Left lung (tissue), 10 donors: ENCODE results near the gene CHKB. TPM values are rescaled to one million over a fixed set of nuclear protein-coding genes. Genes with fewer than 3 reads are reported as not detected.

ENCODE experiments used
- ATAC-seq: fragments of 200-7000 bp; cut with Tn5 transposase; one replicate; pipeline ENCODE4 v1.9.1; 2020; ENCODE audit warnings: moderate library complexity
- DNase-seq, 4 donors: peaks; one replicate each; pipeline ENCODE4 v3.0.0-alpha.2; 2013 to 2020
- H3K27ac ChIP-seq, 2 donors: fragments of 200-600 bp; sonication (generic) in 1 of 2; one replicate each; pipeline versions ENCODE4 v1.5.0 to v1.8.0; 2020 to 2021
- H3K27me3 ChIP-seq, 2 donors: fragments of 200-600 bp; sonication (generic) in 1 of 2; one replicate each; pipeline versions ENCODE4 v1.5.0 to v1.8.0; 2020 to 2021
- H3K36me3 ChIP-seq, 2 donors: fragments of 200-600 bp; sonication (generic) in 1 of 2; one replicate each; pipeline versions ENCODE4 v1.5.0 to v1.8.0; 2020 to 2021
- H3K4me1 ChIP-seq, 2 donors: fragments of 200-600 bp; one replicate each; pipeline ENCODE4 v1.8.0; 2021
- H3K4me3 ChIP-seq, 2 donors: fragments of 200-600 bp; sonication (generic) in 1 of 2; one replicate each; pipeline versions ENCODE4 v1.5.0 to v1.8.0; 2020 to 2021; ENCODE audit warnings: mild to moderate bottlenecking in 1 of 2
- H3K9me3 ChIP-seq, 2 donors: fragments of 200-600 bp; sonication (generic) in 1 of 2; one replicate each; pipeline versions ENCODE4 v1.5.0 to v1.8.0; 2020 to 2021
- CTCF ChIP-seq, 2 donors: fragments of 200-600 bp; sonication (generic) in 1 of 2; IDR thresholded peaks; one replicate each; pipeline versions ENCODE4 v1.5.0 to v1.8.0; 2021; ENCODE audit warnings: antibody characterized with exemption in 2 of 2
- intact Hi-C, 2 donors: fragments of 100-400 bp; cut with DNase I; formaldehyde crosslinking; loops; one replicate each; pipeline versions ENCODE4 v1.11.2 to v1.14.2; 2022
- polyA plus RNA-seq, 6 donors: library from polyadenylated mRNA; unstranded; fragments of 120-200 nt; gene quantifications; one replicate each; pipeline ENCODE4 v1.2.1, GENCODE V29; 2013; ENCODE audit not compliant: insufficient read length in 6 of 6
- total RNA-seq, 2 donors: library from RNA; stranded (reverse); fragmentation: NEBNext Ultra II Directional; extraction: Animal tissue kit (Norgen Biotek cat#: 25700); gene quantifications; one replicate each; pipeline ENCODE4 v1.2.1, GENCODE V29; 2021
- donor health status: DM: no; HTN: yes; CAD: no.
- donor health status: DM: no; HTN: no; CAD: no.

CHKB gene
- total and polyA plus RNA-seq, 8 donors = 67.4 to 94.0 (median 83.8) TPM

DNA sequence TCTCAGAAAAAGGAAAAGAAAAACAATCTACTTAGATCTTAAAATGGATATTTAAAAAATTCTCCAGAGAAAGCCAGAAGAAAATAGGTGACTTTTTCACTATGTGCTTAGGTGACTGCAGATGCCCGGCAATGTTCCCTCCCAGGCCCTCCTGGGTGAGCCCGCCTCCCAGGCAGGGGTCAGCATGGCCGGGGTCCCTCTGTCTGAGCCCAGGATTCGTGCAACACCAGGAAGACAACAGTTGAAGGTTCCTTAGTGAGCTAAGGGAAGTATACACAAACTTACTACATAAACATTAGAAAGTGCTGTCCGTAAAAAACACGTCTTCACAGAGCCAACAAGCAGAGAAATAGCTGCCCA is 29.5 kb upstream of the CHKB start:
- DNase-seq (peak in 1 of 4 donors; percentile 15), ATAC-seq (no peak)
- no peak overlapping the region for H3K27ac ChIP-seq
- no peaks in the 10 kb centered on the region for H3K9me3 ChIP-seq
- intact Hi-C loops = no loop called here
- peaks cover 3 to 11% of the 10 kb centered on the region in 2 donors for H3K4me1 ChIP-seq
- peaks cover 0 to 52% of the 10 kb centered on the region in 2 donors for H3K27me3 ChIP-seq
- no peaks in the 10 kb centered on the region for H3K36me3 ChIP-seq
- no peak for TF ChIP-seq CTCF (IDR thresholded peaks at IDR 0.05)
- H3K4me3 ChIP-seq = no peak overlapping the region

GRCh38 chr22:50611341-50612060 is 28.9 kb upstream of the CHKB start:
- Histone ChIP-seq H3K4me3 (no peak overlapping the region), H3K36me3 (no peaks in the 10 kb centered on the region), H3K27ac (no peak overlapping the region), H3K9me3 (no peaks in the 10 kb centered on the region), H3K27me3 (peaks cover 0 to 58% of the 10 kb centered on the region in 2 donors), H3K4me1 (peaks cover 3 to 11% of the 10 kb centered on the region in 2 donors)
- peak in 1 of 4 donors; percentile 54 for DNase-seq
- intact Hi-C loops = no loop called here
- no peak for ATAC-seq
- TF ChIP-seq CTCF (IDR thresholded peaks at IDR 0.05) = no peak

DNA sequence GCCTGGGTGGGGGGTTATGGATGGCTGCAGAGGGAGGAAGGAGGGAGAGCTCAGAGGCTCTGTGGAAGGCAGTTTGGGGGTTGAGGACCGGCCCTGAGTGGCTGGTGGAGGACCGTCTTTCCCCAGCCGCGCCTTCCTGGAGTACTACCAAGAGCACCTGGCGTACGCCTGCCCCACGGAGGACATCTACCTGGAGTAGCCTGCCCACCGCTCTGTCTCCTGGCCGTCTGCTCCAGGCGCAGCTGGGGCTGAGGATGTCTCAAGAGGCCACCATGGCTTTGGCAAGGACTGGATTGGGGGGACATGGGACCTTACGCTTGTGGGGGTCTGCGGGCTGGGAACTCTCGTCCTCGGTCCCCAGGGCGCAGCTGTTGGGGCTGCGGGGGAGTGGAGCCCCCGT is 27.9 kb upstream of the CHKB start:
- no peak overlapping the region for H3K4me3 ChIP-seq
- H3K27me3 ChIP-seq = peaks cover 0 to 68% of the 10 kb centered on the region in 2 donors
- ATAC-seq = no peak
- TF ChIP-seq CTCF (IDR thresholded peaks at IDR 0.05) = no peak
- no peak overlapping the region for H3K27ac ChIP-seq
- DNase-seq = peak in 1 of 4 donors; percentile 56
- H3K36me3 ChIP-seq = no peaks in the 10 kb centered on the region
- no peaks in the 10 kb centered on the region for H3K9me3 ChIP-seq
- intact Hi-C loops = no loop called here
- H3K4me1 ChIP-seq = peaks cover 3 to 11% of the 10 kb centered on the region in 2 donors

GRCh38 chr22:50610041-50610451 is 27.4 kb upstream of the CHKB start:
- Histone ChIP-seq H3K4me1 (peaks cover 3 to 11% of the 10 kb centered on the region in 2 donors), H3K27ac (no peak overlapping the region), H3K27me3 (peaks cover 0 to 73% of the 10 kb centered on the region in 2 donors), H3K9me3 (no peaks in the 10 kb centered on the region), H3K4me3 (no peak overlapping the region), H3K36me3 (no peaks in the 10 kb centered on the region)
- intact Hi-C loops = no loop called here
- DNase-seq (peak in 1 of 4 donors; percentile 54), ATAC-seq (no peak)
- no peak for TF ChIP-seq CTCF (IDR thresholded peaks at IDR 0.05)

DNA sequence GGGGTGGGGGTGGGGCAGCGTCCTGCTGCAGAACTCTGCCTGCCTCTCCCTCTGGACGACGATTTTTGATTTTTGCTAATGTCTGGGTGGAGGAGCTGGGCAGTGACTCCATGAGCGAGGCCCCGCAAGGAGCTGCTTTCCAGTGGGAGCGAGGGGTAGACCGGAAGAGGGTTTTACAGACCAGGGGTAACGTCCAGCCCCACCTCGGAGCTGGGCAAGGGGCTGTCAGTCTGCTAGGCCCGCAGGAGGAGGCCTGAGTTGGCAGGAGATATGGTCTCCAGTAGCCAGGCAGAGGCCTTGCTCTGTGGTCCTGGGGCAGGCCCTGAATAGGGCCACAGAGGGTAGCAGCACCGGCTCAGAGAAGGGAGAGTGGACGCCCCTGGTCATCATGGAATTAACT is 26.9 kb upstream of the CHKB start:
- Histone ChIP-seq H3K27ac (no peak overlapping the region), H3K9me3 (no peaks in the 10 kb centered on the region), H3K36me3 (no peaks in the 10 kb centered on the region), H3K27me3 (peaks cover 0 to 77% of the 10 kb centered on the region in 2 donors), H3K4me3 (no peak overlapping the region), H3K4me1 (peaks cover 3 to 11% of the 10 kb centered on the region in 2 donors)
- no peak for TF ChIP-seq CTCF (IDR thresholded peaks at IDR 0.05)
- intact Hi-C loops = no loop called here
- ATAC-seq (no peak), DNase-seq (peak in 1 of 4 donors; percentile 54)
